Endometrial microvascular endothelial cells (primary cell): ENCODE data around the gene FYB1. TPM values are rescaled to one million over a fixed set of nuclear protein-coding genes. Genes with fewer than 3 reads are reported as not detected.

Experiments
- total RNA-seq: library from RNA; depleted of rRNA; stranded (reverse); fragments of >200 nt; gene quantifications from one replicate; pipeline ENCODE4 v1.2.3, GENCODE V29; 2015; ENCODE audit errors: inconsistent ontology term

The FYB1 gene
- total RNA-seq, 1 donor from 2014 or later = not detected

Other genes with a start within 250 kb of the FYB1 start
- 14.7 TPM for gene RICTOR, start 145.2 kb downstream of the FYB1 start, total RNA-seq
- gene C9, start 144.9 kb upstream of the FYB1 start, total RNA-seq = not detected
- gene DAB2, start 205.4 kb upstream of the FYB1 start, total RNA-seq = 111 TPM